NCI-H82 (cell line): ENCODE data around the gene RABAC1.

Experiments
- DNase-seq: peaks from one replicate; lab custom pipeline; 2025; lab: John Stamatoyannopoulos, UW

The RABAC1 gene, protein sequence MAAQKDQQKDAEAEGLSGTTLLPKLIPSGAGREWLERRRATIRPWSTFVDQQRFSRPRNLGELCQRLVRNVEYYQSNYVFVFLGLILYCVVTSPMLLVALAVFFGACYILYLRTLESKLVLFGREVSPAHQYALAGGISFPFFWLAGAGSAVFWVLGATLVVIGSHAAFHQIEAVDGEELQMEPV

GRCh38 chr19:41959056-41960053, at the start of gene RABAC1:
RABAC1 (minus strand) TSS chr19:41959321; CDS start chr19:41959292, 29 bp downstream.
- peak; percentile 100 for DNase-seq

GRCh38 chr19:42006569-42006968, 47.4 kb upstream of the RABAC1 start:
- DNase-seq, result no peak

GRCh38 chr19:42005504-42005903, 46.4 kb upstream of the RABAC1 start:
- DNase-seq, result no peak

DNA sequence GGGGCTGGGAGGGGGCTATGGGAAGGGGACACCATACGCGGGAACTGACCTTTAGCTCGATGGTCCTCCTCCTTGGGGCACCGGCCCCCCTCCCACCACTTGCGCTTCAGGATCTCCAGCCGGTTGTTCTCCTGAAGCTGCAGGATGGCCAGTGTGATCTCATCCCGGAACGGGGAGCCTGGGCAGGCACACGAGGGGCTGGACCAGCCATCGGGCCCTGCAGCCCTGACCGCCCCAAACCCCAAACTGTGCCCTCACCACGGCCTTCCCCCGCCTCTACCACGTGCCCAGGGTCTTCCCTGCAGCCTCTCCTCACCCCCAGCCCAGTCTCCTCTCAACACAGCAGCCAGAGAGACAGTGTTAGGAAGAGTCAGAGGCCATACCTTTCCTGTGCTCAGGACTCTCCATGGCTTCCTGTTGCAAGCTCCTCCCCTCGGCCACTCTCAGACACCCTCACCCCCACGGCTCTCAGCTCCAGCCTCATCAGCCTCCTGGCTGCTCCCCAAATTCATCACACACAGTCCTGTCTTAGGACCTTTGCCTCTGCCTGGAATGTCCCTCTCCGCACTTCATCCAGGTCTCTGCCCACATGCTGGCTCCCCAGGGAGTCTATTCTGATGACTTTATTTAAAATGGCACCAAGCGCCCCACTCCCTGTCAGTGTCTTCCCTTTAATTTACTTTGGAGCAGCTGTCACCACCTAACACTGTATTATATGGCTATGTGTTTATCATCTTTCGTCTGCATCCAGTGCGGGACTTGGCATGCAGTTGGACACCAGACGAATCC, 44.6 kb upstream of the RABAC1 start:
- no peak for DNase-seq

- DNase-seq, result no peak
These were observed 40.7 kb upstream of the RABAC1 start for GRCh38 chr19:41999878-42000208.

DNA sequence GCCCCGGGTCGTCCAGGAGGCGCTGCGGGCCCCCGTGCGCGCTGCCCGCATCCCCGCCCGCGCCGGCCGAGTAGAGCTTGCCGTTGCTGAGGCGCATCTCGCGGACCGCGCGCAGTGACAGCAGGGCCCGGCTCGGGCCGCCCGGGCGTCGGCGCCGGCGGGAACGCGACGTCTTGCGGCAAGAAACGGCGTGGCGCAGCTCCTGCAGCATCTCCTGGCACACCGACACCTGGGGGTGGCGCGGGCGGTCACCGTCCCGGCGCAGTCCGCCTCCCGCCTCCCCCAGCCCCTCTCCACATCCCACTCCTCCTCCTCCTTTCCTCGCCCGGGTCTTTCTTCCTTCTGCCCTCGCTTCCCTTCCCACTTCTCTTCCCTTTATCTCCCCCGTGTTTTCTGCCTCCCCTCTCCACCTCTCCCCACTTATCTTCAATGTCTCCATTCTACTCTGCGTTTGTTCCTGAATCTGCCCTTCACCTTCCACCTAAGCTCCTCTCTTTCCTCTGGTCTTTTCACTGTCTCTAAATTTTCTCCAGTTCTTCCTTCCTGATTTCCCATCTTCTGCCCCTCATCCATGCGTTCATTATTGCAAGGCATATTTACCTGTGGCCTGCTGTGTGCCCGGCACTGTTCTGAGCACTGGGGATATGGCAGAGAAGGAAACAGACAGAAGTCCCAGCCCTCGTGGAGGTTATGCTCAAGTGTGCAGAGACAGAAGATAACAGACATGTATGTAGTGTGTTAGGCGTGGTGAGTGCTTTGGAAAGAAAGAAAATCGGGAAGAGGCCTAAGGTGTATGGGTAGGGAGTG, 40.2 kb upstream of the RABAC1 start:
- DNase-seq, result peak; percentile 66

- peak; percentile 91 for DNase-seq
These were observed 39.3 kb upstream of the RABAC1 start for GRCh38 chr19:41998246-41999020.

DNA sequence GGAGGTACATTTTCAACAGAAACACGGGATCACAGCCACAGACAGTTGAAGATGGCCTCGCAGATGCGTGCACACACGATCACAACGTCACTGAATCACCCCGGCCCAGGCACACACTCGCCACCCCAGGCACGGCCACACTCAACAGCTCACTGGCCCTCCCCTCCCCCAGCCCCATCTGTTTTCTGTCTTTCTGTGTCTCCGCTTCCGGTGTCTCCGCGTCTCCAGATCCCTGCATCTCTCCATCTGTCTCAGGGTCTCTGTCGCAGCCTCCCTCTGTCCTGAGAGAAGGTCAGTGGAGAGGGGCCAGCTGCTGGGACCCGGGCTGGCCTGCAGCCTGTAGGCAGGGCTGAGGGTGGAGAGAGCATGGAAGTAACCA, 38.7 kb upstream of the RABAC1 start:
- DNase-seq, result peak; percentile 99

GRCh38 chr19:41997121-41997850, 38.2 kb upstream of the RABAC1 start:
- no peak for DNase-seq

DNA sequence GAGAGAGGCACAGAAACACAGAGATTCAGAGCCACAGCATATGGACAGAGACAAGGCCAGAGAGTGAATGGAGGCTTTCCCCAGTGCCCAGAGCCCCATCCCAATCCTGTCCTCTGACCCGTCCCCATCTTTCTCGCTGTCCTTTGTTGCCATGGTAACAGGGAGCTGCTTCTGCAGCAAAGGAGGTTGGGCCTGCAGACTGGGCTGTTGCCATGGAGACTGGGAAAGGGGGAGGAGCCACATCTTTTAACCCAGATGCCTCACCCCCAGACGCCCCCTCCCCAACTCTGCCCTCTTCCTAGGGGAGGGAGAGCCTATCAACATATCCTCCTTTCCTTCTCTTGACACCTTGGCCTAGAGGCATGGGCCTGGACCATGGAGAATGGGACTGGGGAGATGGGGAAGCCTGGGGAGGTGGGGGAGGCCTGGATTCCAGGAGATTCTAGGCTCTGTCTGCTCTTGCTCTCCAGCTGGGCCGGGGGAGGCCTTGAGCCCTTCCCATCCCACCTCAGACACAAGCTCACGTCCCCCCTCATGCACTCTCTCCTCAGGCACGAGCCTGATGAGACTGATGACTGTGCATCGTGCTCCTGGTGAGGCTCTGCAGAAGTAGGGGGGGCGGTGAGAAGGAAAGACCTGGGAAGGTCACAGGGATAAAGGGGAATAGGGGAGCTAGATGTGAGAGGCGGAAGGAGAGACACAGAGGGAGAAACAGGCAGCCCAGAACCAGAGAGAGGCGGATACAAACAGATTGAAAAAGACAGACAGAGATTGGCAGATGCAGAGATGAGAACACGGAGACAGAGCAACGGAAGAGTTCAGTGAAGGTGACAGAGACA, 37.1 kb upstream of the RABAC1 start:
- peak; percentile 69 for DNase-seq

- no peak for DNase-seq
These were observed 36.2 kb upstream of the RABAC1 start for GRCh38 chr19:41994994-41995958.

DNA sequence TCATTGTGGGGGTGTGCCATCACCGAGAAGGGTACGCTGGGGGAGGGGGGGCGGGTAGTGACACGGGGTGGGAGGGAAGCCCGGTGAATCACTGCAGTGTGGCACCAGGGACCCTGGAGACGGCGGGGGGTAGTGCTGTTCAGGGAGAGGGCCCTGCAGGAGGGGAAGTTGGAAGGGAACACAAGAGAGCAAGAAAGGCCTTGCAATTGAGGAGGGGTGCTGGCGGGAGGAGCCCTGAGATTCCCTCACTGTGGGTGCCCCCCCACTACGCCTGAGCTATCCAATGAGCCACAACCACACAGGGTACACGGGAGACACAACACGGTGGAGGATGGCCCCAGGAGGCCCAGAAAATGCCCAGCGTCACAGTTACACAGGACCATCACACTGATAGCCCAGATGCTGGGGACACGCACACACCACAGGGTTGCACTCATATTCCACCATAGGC, 35.4 kb upstream of the RABAC1 start:
- DNase-seq, result peak; percentile 76

- DNase-seq, result peak; percentile 96
These were observed 34.7 kb upstream of the RABAC1 start, which contains the start of gene ATP1A3 for GRCh38 chr19:41993612-41994483. ATP1A3 (minus strand) TSS chr19:41994230; CDS start chr19:41994076, 154 bp downstream.

DNA sequence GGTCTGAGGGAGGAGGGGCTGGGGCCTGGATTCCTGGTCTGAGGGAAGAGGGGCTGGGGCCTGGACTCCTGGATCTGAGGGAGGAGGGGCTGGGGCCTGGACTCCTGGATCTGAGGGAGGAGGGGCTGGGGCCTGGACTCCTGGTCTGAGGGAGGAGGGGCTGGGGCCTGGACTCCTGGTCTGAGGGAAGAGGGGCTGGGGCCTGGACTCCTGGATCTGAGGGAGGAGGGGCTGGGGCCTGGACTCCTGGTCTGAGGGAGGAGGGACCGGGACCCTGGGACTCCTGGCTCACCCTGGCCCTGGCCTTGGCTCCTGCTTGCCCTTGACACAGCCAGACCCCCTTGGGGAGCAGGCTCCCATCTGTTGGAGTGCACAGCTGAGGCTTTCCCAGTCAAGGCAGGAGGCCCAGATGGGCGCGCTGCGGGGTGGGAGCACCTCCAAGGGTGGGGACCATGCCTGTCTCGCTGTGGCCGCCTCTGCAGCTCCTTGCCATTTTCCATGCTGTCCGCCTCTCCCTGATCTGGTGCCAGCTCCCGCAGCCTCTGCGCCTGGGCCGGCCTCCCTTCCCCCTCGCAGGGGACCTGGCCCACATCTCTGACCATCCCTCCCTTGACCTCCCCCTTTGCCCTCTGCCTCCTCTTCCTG, 32.9 kb upstream of the RABAC1 start:
- peak; percentile 65 for DNase-seq

DNA sequence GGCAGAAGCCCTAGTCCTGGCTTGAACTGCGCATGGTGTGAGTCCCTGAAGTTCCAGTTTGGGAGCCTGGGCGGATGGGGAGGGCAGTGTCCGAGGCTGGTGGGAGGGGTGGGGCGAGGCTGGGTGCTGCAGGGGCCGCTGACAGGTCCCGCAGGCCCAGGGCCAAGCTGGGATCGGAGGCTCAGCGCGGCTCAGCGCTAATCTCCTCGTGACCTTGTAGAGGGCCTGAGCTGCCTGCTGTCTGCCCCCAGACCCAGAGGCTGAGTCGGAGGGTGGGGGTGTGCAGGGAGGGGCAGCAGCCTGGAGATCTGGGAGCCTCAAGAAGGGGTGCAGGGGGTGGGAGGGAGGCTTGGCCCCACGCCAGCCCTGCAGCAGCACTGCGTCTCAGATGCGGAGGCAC, 31.9 kb upstream of the RABAC1 start:
- peak; percentile 92 for DNase-seq

GRCh38 chr19:41990615-41991014, 31.5 kb upstream of the RABAC1 start:
- DNase-seq, result no peak
